SH-SY5Y (cell line): Measurements from ENCODE around the gene A1CF.

Source experiments
- GATA2 ChIP-seq: IDR thresholded peaks from 2 replicates; pipeline ENCODE4 v1.6.1; 2011; ENCODE audit warnings: mild to moderate bottlenecking, low read depth, low read length
- GATA3 ChIP-seq: IDR thresholded peaks from 2 replicates; pipeline ENCODE4 v1.6.1; 2011; ENCODE audit warnings: low read depth, mild to moderate bottlenecking, low read length, moderate library complexity

- no peak for TF ChIP-seq GATA2
- TF ChIP-seq GATA3: no peak
Observed at GRCh38 chr10:50788951-50789945, 96.2 kb downstream of the A1CF start.
